Measurements from ENCODE around the gene RNF11. TPM values are rescaled to one million over a fixed set of nuclear protein-coding genes. Genes with fewer than 3 reads are reported as not detected.

The RNF11 gene
- total RNA-seq, 2 donors from 2014 or later = 87.2 to 103 TPM

GRCh38 chr1:51238034-51238403, 1.9 kb downstream of the RNF11 start:
- no peaks in the 10 kb centered on the region for H3K36me3 ChIP-seq
- H3K4me3 ChIP-seq = peak overlapping the region; percentile 98 to 99
- TF ChIP-seq, protein P1, sequence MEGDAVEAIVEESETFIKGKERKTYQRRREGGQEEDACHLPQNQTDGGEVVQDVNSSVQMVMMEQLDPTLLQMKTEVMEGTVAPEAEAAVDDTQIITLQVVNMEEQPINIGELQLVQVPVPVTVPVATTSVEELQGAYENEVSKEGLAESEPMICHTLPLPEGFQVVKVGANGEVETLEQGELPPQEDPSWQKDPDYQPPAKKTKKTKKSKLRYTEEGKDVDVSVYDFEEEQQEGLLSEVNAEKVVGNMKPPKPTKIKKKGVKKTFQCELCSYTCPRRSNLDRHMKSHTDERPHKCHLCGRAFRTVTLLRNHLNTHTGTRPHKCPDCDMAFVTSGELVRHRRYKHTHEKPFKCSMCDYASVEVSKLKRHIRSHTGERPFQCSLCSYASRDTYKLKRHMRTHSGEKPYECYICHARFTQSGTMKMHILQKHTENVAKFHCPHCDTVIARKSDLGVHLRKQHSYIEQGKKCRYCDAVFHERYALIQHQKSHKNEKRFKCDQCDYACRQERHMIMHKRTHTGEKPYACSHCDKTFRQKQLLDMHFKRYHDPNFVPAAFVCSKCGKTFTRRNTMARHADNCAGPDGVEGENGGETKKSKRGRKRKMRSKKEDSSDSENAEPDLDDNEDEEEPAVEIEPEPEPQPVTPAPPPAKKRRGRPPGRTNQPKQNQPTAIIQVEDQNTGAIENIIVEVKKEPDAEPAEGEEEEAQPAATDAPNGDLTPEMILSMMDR (IDR thresholded peaks at IDR 0.05) = no peak
- peaks cover 0 to 45% of the 10 kb centered on the region in 2 donors for H3K4me1 ChIP-seq
- DNase-seq (ENCODE audit: low spot score) = peak; percentile 9
- peak overlapping the region; percentile 98 for H3K27ac ChIP-seq
- no peaks in the 10 kb centered on the region for H3K27me3 ChIP-seq
- no peaks in the 10 kb centered on the region for H3K9me3 ChIP-seq

DNA sequence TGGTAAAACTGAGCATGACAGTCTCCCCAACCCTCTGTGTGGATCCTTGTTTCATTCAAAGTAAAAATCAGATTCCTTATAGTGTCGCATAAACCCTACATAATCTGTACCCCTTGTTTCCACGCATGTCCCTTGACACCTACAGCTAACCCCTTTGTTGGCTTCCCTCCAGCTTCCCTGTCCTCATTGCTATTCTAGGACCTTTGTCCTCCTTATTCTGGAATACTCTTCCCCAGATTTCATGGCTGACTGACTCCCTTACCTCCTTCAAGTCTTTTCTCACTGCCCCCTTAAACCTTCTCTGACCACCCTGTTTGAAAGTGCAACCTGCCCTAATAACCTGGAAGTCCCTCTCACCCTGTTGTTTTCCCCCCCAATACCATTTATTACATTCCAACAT, 4.0 kb downstream of the RNF11 start:
- Histone ChIP-seq H3K27ac (peak overlapping the region in 1 of 2 donors; percentile 52), H3K9me3 (no peaks in the 10 kb centered on the region), H3K36me3 (no peaks in the 10 kb centered on the region), H3K4me3 (no peak overlapping the region), H3K4me1 (peaks cover 0 to 41% of the 10 kb centered on the region in 2 donors), H3K27me3 (no peaks in the 10 kb centered on the region)
- TF ChIP-seq, protein P1 (IDR thresholded peaks at IDR 0.05) = no peak
- peak; percentile 55 for DNase-seq (ENCODE audit: low spot score)

DNA sequence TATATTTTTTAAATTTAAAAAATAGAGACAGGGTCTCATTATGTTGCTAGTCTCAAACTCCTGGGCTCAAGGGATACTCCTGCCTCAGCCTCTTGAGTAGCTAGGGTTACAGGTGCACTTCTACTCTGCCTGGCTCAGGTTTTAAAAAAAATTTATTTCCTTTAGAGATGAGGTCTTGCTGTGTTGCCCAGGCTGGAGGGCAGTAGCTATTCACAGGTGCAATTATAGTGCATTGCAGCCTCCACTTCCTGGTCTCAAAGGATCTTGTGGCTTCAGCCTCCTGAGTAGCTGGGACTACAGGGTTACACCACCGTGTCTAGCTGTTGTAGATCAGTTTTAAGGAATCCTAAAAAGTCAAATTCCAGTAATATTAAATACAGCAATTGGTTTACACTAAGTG, 5.0 kb downstream of the RNF11 start:
- TF ChIP-seq, protein P1 (IDR thresholded peaks at IDR 0.05) = no peak
- no peaks in the 10 kb centered on the region for H3K9me3 ChIP-seq
- no peak overlapping the region for H3K27ac ChIP-seq
- H3K36me3 ChIP-seq = no peaks in the 10 kb centered on the region
- peaks cover 0 to 40% of the 10 kb centered on the region in 2 donors for H3K4me1 ChIP-seq
- no peaks in the 10 kb centered on the region for H3K27me3 ChIP-seq
- no peak overlapping the region for H3K4me3 ChIP-seq
- DNase-seq (ENCODE audit: low spot score) = no peak

DNA sequence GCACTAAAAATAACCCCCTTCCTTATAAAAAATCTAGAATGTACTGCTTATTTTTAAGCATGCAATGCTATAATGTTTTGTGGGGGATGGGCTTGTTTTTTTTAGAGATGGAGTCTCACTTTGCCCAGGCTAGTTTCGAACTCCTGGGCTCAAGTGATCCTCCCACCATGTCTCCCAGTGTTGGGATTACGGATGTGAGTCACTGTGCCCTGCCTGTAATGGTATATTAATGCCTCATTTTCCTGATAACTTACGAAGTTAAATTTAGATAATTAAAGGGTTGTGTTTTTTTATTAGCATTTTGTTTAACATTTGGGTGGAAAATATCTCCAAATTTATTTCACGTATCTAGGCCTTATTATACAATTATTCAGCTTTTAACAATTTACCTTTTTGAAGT, 6.5 kb downstream of the RNF11 start:
- Histone ChIP-seq H3K4me3 (no peak overlapping the region), H3K9me3 (no peaks in the 10 kb centered on the region), H3K27ac (no peak overlapping the region), H3K4me1 (peaks cover 0 to 48% of the 10 kb centered on the region in 2 donors), H3K36me3 (no peaks in the 10 kb centered on the region), H3K27me3 (no peaks in the 10 kb centered on the region)
- TF ChIP-seq, protein P1 (IDR thresholded peaks at IDR 0.05) = no peak
- DNase-seq (ENCODE audit: low spot score) = no peak

DNA sequence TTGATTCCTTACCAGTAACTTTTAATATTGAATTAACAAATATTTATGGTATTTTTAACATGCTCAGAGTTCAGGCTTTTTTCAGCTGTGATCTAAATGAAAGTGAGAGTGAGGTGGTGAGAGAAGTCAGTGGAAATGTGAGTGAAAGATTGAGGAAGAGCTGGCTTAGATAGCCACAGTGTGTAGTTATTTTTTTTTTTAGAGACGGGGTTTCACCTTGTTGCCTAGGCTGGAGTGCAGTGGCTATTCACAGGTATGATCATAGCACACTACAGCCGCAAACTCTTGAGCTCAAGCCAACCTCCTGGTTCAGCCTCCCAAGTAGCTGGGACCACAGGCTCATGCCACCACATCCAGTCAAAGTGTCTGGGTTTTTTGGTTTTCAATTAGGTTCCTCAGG, 10.9 kb downstream of the RNF11 start:
- H3K9me3 ChIP-seq = no peaks in the 10 kb centered on the region
- H3K27me3 ChIP-seq = no peaks in the 10 kb centered on the region
- no peak overlapping the region for H3K27ac ChIP-seq
- no peaks in the 10 kb centered on the region for H3K36me3 ChIP-seq
- DNase-seq (ENCODE audit: low spot score) = no peak
- no peak overlapping the region for H3K4me3 ChIP-seq
- H3K4me1 ChIP-seq = peaks cover 0 to 21% of the 10 kb centered on the region in 2 donors
- TF ChIP-seq, protein P1 (IDR thresholded peaks at IDR 0.05) = no peak

DNA sequence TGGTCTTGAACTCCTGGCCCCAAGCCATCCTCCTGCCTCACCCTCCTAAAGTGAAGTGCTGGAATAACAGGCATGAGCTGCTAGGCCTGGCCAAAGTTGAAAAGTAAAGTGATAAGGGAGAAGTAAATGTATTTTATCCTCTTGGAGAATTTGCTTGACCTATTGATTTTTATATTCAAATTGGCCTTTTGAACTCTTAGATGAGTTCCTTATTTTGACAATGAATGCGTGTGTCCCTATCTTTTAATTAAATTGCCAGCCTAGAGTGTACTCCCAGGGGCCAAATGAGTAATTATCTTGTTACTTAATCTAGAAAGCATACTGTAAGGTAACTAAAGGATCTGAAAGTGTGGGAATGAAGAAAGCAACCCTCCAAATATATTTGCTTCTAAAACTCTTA, 11.4 kb downstream of the RNF11 start:
- TF ChIP-seq, protein P1 (IDR thresholded peaks at IDR 0.05) = no peak
- no peaks in the 10 kb centered on the region for H3K9me3 ChIP-seq
- H3K4me1 ChIP-seq = peaks cover 0 to 21% of the 10 kb centered on the region in 2 donors
- no peak overlapping the region for H3K4me3 ChIP-seq
- no peak for DNase-seq (ENCODE audit: low spot score)
- no peaks in the 10 kb centered on the region for H3K36me3 ChIP-seq
- H3K27me3 ChIP-seq = no peaks in the 10 kb centered on the region
- H3K27ac ChIP-seq = no peak overlapping the region

Measured in right atrium auricular region (tissue), 2 donors.